ENCODE measurements around the gene GLYATL1.

The GLYATL1 gene

DNA sequence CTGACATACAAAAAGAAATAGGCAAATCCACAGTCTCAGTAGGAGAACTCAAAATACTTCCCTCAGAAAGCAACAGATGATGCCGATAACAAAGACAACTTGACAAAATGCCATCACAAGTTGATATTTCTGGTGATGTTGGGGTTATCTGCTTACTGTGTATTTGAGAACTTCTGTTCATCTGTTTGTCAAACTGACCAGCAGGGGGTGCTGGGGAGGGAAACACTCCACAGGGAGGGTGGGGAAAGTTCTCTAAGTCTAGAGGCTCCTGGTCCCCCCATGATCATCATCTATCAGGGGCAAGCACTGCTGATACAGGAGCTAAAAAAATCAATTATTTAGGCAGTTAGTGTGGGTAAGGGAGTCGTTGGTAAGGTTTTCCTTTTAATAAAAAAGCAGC is 19.2 kb downstream of the GLYATL1 start:
- H3K36me3 ChIP-seq (ENCODE audit: control insufficient read depth in 2 of 2, insufficient read depth in 1 of 2, low read length in 2 of 2): no peaks in the 10 kb centered on the region
- ChIA-PET POLR2A (interaction anchor here (0.6 kb wide), 1 partner anchor 363 kb away, joined by 6 read pairs; no protein-coding TSS in a partner anchor), CTCF (interaction anchor here (0.6 to 1.4 kb wide), 4 partner anchors 15 to 419 kb away, joined by 3 read pairs; no protein-coding TSS in a partner anchor)
- no peaks in the 10 kb centered on the region for H3K4me1 ChIP-seq (ENCODE audit: control insufficient read depth, insufficient read depth, low read length)
- H3K27ac ChIP-seq (ENCODE audit: extremely low read depth, low read depth, low read length): no peak overlapping the region
- H3K9me3 ChIP-seq (ENCODE audit: control insufficient read depth, insufficient read depth, low read depth, low read length): no peaks in the 10 kb centered on the region
- TF ChIP-seq ZNF623 (tag by site-specific recombination; IDR thresholded peaks at IDR 0.05) (no peak), ZNF416 (tag by site-specific recombination; IDR thresholded peaks at IDR 0.05) (no peak), ZNF521 (tag by site-specific recombination; IDR thresholded peaks at IDR 0.05) (no peak), ZNF155 (tag by site-specific recombination; IDR thresholded peaks at IDR 0.05) (no peak), OSR2 (tag by site-specific recombination; IDR thresholded peaks at IDR 0.05) (no peak), ZNF174 (tag by site-specific recombination; IDR thresholded peaks at IDR 0.05) (no peak), ZNF585B (tag by site-specific recombination; IDR thresholded peaks at IDR 0.05) (no peak)
- TF ChIP-seq, protein P1, sequence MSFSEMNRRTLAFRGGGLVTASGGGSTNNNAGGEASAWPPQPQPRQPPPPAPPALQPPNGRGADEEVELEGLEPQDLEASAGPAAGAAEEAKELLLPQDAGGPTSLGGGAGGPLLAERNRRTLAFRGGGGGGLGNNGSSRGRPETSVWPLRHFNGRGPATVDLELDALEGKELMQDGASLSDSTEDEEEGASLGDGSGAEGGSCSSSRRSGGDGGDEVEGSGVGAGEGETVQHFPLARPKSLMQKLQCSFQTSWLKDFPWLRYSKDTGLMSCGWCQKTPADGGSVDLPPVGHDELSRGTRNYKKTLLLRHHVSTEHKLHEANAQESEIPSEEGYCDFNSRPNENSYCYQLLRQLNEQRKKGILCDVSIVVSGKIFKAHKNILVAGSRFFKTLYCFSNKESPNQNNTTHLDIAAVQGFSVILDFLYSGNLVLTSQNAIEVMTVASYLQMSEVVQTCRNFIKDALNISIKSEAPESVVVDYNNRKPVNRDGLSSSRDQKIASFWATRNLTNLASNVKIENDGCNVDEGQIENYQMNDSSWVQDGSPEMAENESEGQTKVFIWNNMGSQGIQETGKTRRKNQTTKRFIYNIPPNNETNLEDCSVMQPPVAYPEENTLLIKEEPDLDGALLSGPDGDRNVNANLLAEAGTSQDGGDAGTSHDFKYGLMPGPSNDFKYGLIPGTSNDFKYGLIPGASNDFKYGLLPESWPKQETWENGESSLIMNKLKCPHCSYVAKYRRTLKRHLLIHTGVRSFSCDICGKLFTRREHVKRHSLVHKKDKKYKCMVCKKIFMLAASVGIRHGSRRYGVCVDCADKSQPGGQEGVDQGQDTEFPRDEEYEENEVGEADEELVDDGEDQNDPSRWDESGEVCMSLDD (tag by site-specific recombination; IDR thresholded peaks at IDR 0.05): no peak
- TF ChIP-seq, protein P2, sequence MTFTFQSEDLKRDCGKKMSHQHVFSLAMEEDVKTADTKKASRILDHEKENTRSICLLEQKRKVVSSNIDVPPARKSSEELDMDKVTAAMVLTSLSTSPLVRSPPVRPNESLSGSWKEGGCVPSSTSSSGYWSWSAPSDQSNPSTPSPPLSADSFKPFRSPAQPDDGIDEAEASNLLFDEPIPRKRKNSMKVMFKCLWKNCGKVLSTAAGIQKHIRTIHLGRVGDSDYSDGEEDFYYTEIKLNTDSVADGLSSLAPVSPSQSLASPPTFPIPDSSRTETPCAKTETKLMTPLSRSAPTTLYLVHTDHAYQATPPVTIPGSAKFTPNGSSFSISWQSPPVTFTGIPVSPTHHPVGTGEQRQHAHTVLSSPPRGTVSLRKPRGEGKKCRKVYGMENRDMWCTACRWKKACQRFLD (tag by site-specific recombination; IDR thresholded peaks at IDR 0.05): no peak
- no peak overlapping the region for H3K4me3 ChIP-seq (ENCODE audit: low read depth, low read length)

DNA sequence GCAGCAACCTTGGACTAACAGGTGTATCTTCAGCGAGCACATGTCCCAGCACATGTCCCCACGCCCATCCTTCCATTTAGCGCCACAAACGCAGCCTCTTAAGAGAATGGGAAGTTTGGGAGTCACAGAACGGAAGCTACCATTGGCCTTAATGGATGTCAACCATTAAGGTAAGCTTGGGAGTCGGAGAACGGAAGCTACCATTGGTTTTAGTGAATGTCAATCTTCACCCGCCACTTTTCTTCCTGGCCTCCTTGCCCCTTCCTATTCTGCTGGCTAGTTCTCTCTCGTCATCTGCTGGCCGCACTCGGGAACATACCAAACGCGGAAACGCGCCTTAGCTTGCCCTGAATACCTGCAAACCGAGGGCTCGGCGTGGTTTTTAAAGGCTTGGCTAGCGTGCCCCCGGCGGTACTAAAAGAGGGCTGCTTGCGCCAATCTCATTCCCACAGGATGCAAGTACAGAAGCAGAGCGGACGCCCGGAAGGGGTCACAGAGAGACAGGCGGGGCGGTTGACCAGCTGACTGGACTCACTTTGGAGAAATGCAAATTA is 24.3 kb downstream of the GLYATL1 start:
- Histone ChIP-seq H3K9me3 (ENCODE audit: control insufficient read depth, insufficient read depth, low read depth, low read length) (no peaks in the 10 kb centered on the region), H3K4me3 (ENCODE audit: low read depth, low read length) (no peak overlapping the region), H3K4me1 (ENCODE audit: control insufficient read depth, insufficient read depth, low read length) (no peaks in the 10 kb centered on the region), H3K36me3 (ENCODE audit: control insufficient read depth in 2 of 2, insufficient read depth in 1 of 2, low read length in 2 of 2) (no peaks in the 10 kb centered on the region), H3K27ac (ENCODE audit: extremely low read depth, low read depth, low read length) (no peak overlapping the region)
- ChIA-PET POLR2A (no interaction called here), CTCF (no interaction called here)
- TF ChIP-seq, protein P3, sequence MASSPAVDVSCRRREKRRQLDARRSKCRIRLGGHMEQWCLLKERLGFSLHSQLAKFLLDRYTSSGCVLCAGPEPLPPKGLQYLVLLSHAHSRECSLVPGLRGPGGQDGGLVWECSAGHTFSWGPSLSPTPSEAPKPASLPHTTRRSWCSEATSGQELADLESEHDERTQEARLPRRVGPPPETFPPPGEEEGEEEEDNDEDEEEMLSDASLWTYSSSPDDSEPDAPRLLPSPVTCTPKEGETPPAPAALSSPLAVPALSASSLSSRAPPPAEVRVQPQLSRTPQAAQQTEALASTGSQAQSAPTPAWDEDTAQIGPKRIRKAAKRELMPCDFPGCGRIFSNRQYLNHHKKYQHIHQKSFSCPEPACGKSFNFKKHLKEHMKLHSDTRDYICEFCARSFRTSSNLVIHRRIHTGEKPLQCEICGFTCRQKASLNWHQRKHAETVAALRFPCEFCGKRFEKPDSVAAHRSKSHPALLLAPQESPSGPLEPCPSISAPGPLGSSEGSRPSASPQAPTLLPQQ (tag by site-specific recombination; IDR thresholded peaks at IDR 0.05): no peak
- TF ChIP-seq EGR2 (tag by site-specific recombination; IDR thresholded peaks at IDR 0.05; ENCODE audit: low read depth) (no peak), ZBTB21 (tag by site-specific recombination; IDR thresholded peaks at IDR 0.05) (no peak), ZNF169 (tag by site-specific recombination; IDR thresholded peaks at IDR 0.05) (no peak), SP2 (tag by site-specific recombination; IDR thresholded peaks at IDR 0.05) (no peak), ZSCAN23 (tag by site-specific recombination; IDR thresholded peaks at IDR 0.05) (no peak), ZNF274 (IDR thresholded peaks at IDR 0.05; ENCODE audit: low read length) (no peak), ZNF274 (tag by site-specific recombination; IDR thresholded peaks at IDR 0.05; ENCODE audit: borderline replicate concordance) (no peak)
